ENCODE data around the gene DLEC1.

DLEC1 gene

DNA sequence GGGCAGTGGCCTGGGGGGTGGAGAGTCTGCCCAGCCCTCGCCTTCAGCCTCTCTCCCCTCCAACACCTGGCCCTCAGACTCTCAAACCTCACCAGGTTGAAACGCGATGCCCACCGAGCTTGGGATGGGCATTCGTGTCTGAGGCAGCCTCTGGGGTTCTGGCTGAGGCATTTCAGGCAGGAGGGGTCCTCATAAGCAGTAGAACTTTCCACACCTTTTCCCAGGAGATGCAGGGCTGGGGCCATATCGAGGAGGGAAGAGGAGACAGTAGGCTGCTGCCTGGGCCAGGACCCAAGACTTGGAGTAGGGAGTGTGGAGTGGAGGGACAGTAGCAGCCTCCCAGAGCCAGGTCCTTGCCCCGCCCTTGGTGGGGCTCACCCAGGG is 73.4 kb downstream of the DLEC1 start:
- DNase-seq, result no peak

GRCh38 chr3:38114052-38114874 is 75.3 kb downstream of the DLEC1 start:
- peak; percentile 56 for DNase-seq

DNA sequence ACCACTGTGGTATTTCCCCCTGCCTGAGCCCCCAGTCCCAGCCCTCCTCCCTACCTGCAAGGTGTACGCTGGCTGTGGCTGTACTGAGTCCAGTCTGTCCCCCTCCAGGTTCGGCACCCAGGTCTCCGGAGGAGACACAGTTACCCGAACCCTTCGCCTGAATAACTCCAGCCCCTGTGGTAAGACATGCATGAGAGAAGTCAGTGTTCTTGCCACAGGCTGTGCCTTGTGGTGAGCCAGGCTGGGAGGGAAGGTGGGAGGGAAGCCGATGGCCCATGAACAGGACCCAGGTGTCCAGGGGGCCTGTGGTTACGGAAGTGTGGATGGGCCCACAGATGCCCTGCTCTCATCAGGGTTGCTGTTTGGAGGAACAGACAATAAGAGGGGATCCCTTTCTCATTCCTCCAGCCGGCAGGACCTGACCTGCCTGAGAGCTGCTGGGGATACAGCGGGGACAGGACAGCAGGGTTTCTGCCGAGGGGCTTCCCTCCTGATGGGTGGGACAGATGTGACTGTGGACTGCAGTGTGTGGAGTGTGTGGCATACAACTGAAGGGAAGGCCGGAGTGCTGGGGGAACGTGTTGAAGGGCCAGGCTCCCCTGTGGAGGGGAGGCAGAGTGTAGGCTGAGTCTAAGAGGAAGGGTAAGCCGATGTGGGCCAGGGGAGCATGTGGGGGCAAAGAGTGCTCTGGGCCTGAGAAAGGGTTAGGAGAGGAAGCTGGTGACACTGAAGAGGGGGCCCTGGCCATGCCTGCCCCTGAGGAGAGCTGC is 76.1 kb downstream of the DLEC1 start:
- peak; percentile 54 for DNase-seq

GRCh38 chr3:38115645-38116427 is 76.8 kb downstream of the DLEC1 start:
- peak; percentile 56 for DNase-seq

DNA sequence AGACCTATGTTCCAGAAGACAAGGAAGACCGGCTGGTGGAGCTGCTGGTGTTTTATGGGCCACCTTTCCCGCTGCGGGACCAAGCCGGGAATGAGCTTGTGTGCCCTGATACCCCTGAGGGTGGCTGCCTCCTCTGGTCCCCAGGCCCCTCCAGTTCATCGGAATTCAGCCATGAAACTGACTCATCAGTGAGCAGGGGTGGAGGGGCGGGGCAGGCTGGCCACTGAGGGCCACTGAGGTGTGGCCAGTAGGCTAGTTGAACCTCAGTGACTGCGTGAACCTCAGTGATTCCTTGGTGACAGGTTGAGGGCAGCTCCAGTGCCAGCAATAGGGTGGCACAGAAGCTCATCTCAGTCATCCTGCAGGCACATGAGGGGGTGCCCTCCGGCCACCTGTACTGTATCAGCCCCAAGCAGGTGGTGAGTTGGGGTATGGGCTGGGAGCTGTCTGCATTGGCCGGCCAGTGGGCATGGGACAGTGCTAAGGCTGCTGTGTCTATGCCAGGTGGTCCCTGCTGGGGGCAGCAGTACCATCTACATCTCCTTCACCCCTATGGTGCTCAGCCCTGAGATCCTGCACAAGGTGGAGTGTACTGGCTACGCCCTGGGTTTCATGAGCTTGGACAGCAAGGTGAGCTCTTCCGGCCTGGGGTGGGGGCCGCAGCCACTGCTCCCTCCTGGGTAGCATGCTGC is 77.6 kb downstream of the DLEC1 start:
- no peak for DNase-seq

DNA sequence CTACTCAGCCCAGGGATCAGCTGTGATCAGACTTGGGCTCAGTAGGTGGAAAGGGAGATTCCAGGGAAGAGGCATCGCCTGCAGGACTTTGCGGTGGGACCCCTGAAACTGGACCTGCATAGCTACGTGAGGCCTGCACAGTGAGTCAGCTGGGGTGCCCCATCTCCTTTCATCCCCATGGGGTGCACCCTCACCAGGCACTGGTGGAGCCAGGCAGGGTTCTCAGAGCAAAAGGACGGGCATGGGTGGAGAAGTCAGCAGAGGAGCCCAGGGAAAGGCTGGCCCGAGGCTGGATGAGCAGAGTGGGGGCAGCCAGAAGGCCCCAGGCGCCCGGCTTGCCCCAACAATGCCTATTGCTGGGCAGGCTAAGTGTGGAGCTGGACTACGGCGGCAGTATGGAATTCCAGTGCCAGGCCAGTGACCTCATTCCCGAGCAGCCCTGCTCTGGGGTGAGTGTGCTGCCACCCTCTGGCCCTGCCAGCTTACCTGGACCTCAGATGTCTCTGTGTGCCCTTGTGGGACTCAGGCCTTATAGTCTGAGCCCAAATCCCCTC is 78.2 kb downstream of the DLEC1 start:
- DNase-seq, result no peak

DNA sequence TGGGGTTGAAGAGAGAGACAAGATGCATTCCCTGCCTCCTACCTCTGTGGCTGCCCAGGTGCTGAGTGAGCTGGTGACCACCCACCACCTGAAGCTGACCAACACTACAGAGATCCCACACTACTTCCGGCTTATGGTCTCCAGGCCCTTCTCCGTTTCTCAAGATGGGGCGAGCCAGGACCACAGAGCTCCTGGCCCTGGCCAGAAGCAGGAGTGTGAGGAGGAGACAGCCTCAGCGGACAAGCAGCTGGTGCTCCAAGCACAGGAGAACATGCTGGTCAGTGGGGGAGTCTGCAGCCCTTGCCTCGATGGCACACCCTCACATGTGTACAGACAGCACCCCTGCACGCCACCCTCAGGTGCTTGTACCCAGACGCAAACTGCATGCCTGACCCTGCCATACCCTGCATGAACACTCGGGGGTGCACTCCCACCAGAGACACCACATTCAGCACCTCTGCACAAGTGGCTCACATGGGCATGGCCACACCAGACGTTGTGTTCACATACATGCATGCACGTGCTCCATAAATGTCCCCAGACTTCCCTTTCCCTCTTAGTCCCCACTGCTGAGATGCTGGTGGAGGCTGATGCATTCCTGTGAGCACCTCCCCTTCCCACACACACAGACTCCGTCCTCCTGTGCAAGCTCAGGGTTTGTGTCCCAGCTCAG is 78.9 kb downstream of the DLEC1 start:
- peak; percentile 84 for DNase-seq

DNA sequence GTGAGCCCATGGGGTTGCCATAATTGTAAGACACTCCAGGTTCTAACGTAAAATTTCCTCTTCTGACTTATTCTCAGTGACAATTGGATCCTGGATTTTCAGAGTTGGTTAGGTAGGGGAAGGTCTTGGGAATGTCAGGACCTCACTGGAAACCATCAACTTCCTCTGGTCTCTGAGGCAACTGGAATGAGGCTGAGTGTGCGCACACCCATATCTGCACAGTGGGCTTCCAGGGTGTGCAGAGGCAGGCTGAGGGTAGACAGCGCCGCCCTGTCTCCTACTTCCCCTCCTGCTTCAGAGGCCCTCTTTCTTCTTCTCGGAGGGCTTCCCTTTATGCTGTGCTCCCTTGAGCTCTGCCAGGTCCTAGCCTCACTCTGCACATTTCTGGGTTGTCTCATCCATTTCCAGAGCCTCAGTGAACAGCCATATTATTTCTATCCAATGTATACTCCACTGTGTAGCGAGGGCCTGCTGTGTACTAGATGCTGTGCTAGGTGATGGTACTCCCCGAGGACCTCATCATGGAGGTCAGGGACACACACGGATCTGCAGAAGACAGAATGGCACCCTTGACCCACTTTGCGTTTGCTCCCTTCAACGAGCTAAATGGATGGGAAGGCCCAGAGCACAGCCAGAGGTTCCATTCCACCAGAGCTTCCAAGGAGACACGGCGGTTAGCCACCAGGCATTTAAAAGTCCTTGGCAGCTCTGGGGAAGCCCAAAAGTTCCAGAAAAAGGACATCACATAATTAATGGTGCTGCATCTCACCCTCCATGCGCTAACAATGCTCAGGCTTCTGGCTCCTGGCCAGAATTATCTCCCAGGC is 79.6 kb downstream of the DLEC1 start:
- DNase-seq, result no peak

- DNase-seq, result no peak
These were observed 80.2 kb downstream of the DLEC1 start for GRCh38 chr3:38119248-38119544.

GRCh38 chr3:38119821-38120692 is 81.0 kb downstream of the DLEC1 start:
- DNase-seq, result no peak

DNA sequence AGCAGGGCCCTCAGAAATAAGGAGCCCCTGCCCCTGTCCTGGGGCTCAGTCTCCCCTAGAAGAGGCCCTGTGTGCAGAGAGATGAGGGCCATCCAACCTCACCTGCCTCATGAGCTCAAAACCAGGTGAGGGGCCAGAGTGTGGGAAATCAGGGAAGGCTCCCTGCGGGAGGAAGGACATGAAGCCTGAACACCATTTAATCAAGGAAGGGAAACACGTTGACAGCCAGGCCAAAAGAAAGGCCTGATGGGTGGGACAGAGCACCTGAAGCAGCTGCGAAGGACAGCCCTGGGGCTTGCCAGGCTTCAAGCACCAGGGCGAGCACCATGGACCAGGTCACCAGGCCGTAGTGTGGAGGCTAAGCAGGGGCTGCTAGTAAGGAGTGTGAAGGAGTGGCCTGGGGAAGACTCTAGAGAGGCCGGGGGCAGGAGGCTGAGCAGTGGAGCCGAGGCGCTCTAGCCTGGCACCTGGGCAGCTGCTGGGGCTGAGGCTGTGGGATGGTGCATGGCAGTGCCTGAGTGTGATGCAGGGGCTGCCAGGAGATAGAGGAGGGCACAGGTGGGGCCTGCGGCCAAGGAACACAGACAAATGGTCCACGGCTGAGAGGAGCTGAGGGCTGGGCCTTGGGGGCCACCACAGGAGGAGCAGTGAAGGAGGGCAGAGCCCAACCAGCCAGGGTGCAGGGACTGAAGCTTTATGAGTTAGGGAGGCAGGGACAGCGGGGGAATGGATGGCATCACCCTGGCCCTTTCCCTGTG is 81.9 kb downstream of the DLEC1 start:
- peak; percentile 51 for DNase-seq

DNA sequence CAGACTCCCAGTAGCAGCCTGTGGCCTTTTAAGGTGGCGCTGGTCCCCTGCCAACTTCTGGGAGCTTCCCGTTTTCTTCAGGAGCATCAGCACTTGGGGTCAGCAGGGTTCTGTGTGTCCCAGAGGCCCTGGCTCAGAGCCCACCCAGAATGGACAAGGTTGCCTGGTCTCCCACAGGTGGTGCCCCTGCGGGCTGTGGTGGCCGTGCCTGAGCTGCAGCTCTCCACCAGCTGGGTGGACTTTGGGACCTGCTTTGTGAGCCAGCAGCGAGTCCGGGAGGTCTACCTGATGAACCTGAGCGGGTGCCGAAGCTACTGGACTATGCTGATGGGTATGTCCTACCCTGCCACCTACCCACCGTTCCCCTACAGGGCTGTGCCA is 82.4 kb downstream of the DLEC1 start:
- DNase-seq, result peak; percentile 44

DNA sequence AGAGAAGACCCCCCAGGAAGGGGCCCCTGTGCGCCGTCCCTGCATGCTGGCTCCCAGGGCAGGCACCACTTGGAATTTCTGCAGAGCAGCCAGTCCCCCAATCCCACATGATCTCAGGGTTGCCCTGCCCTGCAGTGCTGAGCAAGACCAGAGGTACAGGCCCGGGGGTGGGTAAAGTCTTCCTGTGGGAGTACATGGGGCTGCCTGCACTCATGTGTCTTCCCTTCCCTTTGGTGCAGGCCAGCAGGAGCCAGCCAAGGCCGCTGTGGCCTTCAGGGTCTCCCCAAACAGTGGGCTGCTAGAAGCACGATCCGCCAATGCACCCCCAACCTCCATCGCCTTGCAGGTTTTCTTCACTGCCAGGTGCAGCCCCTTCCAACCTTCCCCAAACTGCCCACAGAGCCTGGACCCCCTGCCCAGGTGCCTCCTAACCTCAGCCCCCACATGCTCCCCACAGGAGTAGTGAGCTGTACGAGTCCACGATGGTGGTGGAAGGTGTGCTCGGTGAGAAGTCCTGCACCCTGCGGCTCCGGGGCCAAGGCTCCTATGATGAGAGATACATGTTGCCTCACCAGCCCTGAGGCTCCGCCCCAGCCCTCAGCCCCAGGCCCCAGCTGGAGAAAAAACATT is 82.9 kb downstream of the DLEC1 start:
- DNase-seq, result peak; percentile 49

DNA sequence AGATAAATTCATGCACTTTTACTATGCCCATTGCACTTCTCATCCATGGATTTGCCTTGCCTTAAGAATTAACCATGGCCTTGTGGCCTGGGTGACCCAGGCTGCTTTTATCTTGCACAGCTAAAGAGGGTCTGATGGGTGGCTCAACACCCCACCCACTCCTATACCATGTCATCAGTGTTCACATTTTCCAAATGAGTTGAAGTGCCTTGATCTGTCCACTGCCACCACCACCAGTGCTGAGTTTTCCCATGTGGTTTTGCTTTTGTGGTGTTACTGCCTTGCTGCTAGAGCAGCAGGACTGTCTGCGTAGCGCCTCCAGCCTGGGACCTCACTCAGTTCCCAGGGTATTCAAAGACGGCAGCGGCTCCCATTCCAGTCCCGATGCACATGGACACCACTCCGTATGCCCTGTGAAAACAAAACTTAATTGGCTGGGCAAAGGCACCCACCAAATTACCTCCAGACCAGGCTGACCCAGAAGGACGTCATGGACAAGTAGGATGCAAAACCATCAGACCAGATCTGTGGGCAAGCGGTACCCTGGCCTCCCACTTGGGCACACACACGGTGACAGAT is 83.8 kb downstream of the DLEC1 start:
- peak; percentile 51 for DNase-seq

DNA sequence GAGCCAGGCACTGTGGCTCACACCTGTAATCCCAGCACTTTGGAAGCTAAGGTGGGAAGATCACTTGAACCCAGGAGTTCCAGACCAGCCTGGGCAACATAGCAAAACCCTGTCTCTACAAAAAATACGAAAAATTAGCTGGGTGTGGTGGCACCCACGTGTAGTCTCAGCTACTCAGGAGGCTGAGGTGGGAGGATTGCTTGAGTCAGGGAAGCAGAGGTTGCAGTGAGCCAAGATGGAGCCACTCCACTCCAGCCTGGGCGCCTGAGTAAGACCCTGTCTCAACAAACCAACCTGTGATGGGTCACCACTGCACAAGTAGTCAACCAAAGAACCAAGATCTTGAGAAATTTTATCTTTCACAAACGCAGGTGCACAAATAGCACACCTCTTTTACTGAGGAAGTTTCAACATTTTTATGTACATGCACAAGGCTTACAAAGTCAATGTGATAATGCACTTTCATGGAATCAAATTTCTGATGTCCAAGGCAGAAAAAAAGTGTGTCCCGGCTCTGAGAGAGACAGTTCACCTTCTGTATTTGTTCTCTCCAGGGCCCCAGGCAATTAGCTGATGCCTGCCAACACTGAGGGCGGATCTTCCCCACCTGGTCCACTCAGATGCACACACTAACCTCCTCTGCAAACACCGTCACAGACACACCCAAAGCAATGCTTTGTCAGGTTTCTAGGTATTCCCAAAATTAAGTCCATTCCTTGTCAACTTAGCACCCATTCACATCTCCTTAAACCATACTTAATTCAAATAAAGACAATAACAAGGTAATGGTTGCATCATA is 85.5 kb downstream of the DLEC1 start:
- DNase-seq, result no peak

GRCh38 chr3:38125305-38126120 is 86.5 kb downstream of the DLEC1 start:
- DNase-seq, result peak; percentile 47
